Neural progenitor cell (in vitro differentiated cells): ENCODE data around the gene CHD2. TPM values are rescaled to one million over a fixed set of nuclear protein-coding genes. Genes with fewer than 3 reads are reported as not detected.

ENCODE experiments used
- DNase-seq: peaks from one replicate; pipeline ENCODE4 v3.0.0-alpha.2; 2016; ENCODE audit warnings: low spot score
- H2AFZ ChIP-seq: fragments of 200-600 bp; sonication (generic); replicated peaks from 2 replicates; pipeline ENCODE4 v1.6.1; 2016; ENCODE audit warnings: antibody characterized with exemption
- H3F3A ChIP-seq: fragments of 200-600 bp; sonication (generic); 2 replicates; pipeline ENCODE4 v1.6.1; 2016; ENCODE audit warnings: antibody characterized with exemption, low read depth
- H3K27ac ChIP-seq: fragments of 200-600 bp; sonication (generic); 2 replicates; pipeline ENCODE4 v1.5.1; 2016; ENCODE audit warnings: mild to moderate bottlenecking
- H3K27me3 ChIP-seq: fragments of 200-600 bp; sonication (generic); 2 replicates; pipeline ENCODE4 v1.6.1; 2016; ENCODE audit warnings: mild to moderate bottlenecking, moderate library complexity
- H3K36me3 ChIP-seq: fragments of 200-600 bp; sonication (generic); 2 replicates; pipeline ENCODE4 v1.5.1; 2016
- H3K4me1 ChIP-seq: fragments of 200-600 bp; sonication (generic); 2 replicates; pipeline ENCODE4 v1.6.1; 2016; ENCODE audit warnings: mixed run types
- H3K4me2 ChIP-seq: fragments of 200-600 bp; sonication (generic); 2 replicates; pipeline ENCODE4 v1.6.1; 2016
- H3K4me3 ChIP-seq: fragments of 200-600 bp; sonication (generic); 2 replicates; pipeline ENCODE4 v1.5.1; 2016
- H3K79me2 ChIP-seq: fragments of 200-600 bp; sonication (generic); 2 replicates; pipeline ENCODE4 v1.6.1; 2016; ENCODE audit warnings: low read depth
- H3K9ac ChIP-seq: fragments of 200-600 bp; sonication (generic); 2 replicates; pipeline ENCODE4 v1.6.1; 2016
- H3K9me3 ChIP-seq: fragments of 200-600 bp; sonication (generic); 2 replicates; pipeline ENCODE4 v1.5.1; 2016; ENCODE audit warnings: low read depth
- H4K20me1 ChIP-seq: fragments of 200-600 bp; sonication (generic); 2 replicates; pipeline ENCODE4 v1.6.1; 2016; ENCODE audit warnings: low read depth
- H3K27ac Mint-ChIP-seq: 3 replicates; pipeline ENCODE4 v1.8.0; 2021; ENCODE audit warnings: mixed read lengths
- H3K27me3 Mint-ChIP-seq: 2 replicates; pipeline ENCODE4 v1.8.0; 2022; ENCODE audit warnings: low read depth, mild to moderate bottlenecking, inconsistent platforms, moderate library complexity, mixed read lengths; ENCODE audit not compliant: insufficient read depth
- H3K36me3 Mint-ChIP-seq: 3 replicates; pipeline ENCODE4 v1.8.0; 2021; ENCODE audit warnings: mixed read lengths
- H3K4me1 Mint-ChIP-seq: 3 replicates; pipeline ENCODE4 v1.8.0; 2021; ENCODE audit warnings: mixed read lengths
- H3K4me3 Mint-ChIP-seq: 3 replicates; pipeline ENCODE4 v1.8.0; 2021; ENCODE audit warnings: mild to moderate bottlenecking, moderate library complexity, mixed read lengths
- H3K9me3 Mint-ChIP-seq: 3 replicates; pipeline ENCODE4 v1.8.0; 2020; ENCODE audit warnings: mixed read lengths
- EZH2 ChIP-seq: fragments of 200-600 bp; sonication (generic); IDR thresholded peaks from 2 replicates; pipeline ENCODE4 v1.6.1; 2017; ENCODE audit warnings: antibody characterized with exemption, mild to moderate bottlenecking, moderate library complexity
- EZH2phosphoT487 ChIP-seq: fragments of 200-600 bp; sonication (generic); IDR thresholded peaks from 2 replicates; pipeline ENCODE4 v1.6.1; 2017; ENCODE audit warnings: antibody characterized with exemption
- total RNA-seq: library from RNA; depleted of rRNA; stranded (reverse); fragments of >200 nt; gene quantifications from 2 replicates; pipeline ENCODE4 v1.2.3, GENCODE V29; 2015; ENCODE audit warnings: low replicate concordance
- TF ChIP-seq, protein P1 (sequence below): fragments of 200-600 bp; sonication (generic); IDR thresholded peaks from 2 replicates; pipeline ENCODE4 v1.5.1; 2017; ENCODE audit warnings: antibody characterized with exemption, mild to moderate bottlenecking

Gene CHD2
- total RNA-seq, 1 donor from 2014 or later, result 128 TPM

DNA sequence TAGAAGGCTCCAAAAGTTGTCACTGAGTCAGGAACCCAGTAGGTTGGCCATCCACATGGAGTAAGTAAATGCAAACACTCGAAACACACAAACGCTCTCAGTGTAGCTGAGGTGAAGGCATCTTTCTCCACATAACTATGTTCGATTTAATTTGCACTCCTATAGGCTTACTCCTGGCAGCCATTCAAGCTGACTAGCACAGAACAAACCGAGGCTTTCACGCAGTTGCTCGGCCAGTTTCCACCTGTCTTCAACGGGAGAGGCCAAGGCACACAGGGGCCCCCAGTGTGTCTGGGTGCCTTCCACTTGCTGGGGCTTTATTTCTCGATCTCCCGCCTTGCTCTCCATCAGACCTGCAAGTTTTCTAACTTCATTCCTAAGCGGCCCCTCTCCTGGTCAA lies 170.0 kb downstream of the CHD2 start:
- H3K4me2 ChIP-seq, result peak overlapping the region; percentile 100
- H3K79me2 ChIP-seq, result peaks cover 100% of the 10 kb centered on the region
- H3F3A ChIP-seq, result peaks cover 94% of the 10 kb centered on the region
- no peak overlapping the region for H3K9ac ChIP-seq
- H3K36me3 Mint-ChIP-seq, result peaks cover 32% of the 10 kb centered on the region
- peak overlapping the region; percentile 95 for H3K4me3 ChIP-seq
- no peak for DNase-seq
- no peak overlapping the region for H2AFZ ChIP-seq
- no peaks in the 10 kb centered on the region for H3K27me3 Mint-ChIP-seq
- H3K4me3 Mint-ChIP-seq, result peak overlapping the region; percentile 97
- peaks cover 70% of the 10 kb centered on the region for H3K4me1 Mint-ChIP-seq
- H3K9me3 ChIP-seq, result no peaks in the 10 kb centered on the region
- peak overlapping the region; percentile 83 for H3K27ac ChIP-seq
- H3K36me3 ChIP-seq, result peaks cover 6% of the 10 kb centered on the region
- H4K20me1 ChIP-seq, result peaks cover 98% of the 10 kb centered on the region
- no peaks in the 10 kb centered on the region for H3K27me3 ChIP-seq
- peaks cover 5% of the 10 kb centered on the region for H3K9me3 Mint-ChIP-seq
- peaks cover 83% of the 10 kb centered on the region for H3K4me1 ChIP-seq
- no peak overlapping the region for H3K27ac Mint-ChIP-seq
- TF ChIP-seq, protein P1, sequence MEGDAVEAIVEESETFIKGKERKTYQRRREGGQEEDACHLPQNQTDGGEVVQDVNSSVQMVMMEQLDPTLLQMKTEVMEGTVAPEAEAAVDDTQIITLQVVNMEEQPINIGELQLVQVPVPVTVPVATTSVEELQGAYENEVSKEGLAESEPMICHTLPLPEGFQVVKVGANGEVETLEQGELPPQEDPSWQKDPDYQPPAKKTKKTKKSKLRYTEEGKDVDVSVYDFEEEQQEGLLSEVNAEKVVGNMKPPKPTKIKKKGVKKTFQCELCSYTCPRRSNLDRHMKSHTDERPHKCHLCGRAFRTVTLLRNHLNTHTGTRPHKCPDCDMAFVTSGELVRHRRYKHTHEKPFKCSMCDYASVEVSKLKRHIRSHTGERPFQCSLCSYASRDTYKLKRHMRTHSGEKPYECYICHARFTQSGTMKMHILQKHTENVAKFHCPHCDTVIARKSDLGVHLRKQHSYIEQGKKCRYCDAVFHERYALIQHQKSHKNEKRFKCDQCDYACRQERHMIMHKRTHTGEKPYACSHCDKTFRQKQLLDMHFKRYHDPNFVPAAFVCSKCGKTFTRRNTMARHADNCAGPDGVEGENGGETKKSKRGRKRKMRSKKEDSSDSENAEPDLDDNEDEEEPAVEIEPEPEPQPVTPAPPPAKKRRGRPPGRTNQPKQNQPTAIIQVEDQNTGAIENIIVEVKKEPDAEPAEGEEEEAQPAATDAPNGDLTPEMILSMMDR, result no peak
- TF ChIP-seq EZH2, result no peak
- no peak for TF ChIP-seq EZH2phosphoT487

DNA sequence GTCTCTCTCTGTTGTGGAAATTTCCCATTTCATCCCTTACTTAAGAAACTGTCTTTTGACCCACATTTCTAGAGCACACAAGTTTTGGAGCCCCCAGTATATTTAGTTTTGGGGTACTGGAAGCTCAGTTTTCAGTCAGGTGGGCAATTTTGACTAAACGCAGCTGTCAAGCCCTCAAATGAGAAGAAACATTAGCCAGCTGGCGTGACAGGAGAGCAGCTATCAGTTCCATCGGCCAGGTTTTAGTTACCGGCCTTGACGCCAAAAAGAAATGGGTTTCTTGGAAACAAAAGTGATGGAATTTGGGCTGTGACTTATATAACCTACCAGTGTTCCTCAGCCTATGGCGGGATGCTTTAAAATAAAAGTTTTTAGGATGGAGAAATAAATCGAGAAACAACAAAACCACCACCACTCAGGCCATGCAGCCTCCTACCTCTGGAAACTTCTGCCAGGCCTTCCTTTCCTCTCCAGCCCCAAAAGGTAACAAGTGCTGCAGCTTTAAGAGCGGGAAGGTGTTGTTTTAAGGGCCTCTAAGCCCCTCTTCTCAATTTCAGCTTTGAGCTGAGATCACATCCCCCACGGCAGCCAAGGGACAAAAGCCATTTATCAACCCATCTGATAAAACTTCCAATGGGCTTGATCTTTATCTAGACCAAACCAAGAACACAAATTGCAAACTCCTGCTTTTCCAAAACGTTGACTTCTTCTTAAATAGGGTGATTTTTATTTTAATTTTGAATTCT lies 170.6 kb downstream of the CHD2 start:
- Mint-ChIP-seq H3K27ac (peak overlapping the region; percentile 32), H3K9me3 (peaks cover 5% of the 10 kb centered on the region), H3K27me3 (no peaks in the 10 kb centered on the region), H3K36me3 (peaks cover 29% of the 10 kb centered on the region), H3K4me3 (peak overlapping the region; percentile 97), H3K4me1 (peaks cover 73% of the 10 kb centered on the region)
- Histone ChIP-seq H3K4me1 (peaks cover 83% of the 10 kb centered on the region), H3K9ac (peak overlapping the region; percentile 73), H4K20me1 (peaks cover 98% of the 10 kb centered on the region), H3K27me3 (no peaks in the 10 kb centered on the region), H3K79me2 (peaks cover 100% of the 10 kb centered on the region), H3K9me3 (no peaks in the 10 kb centered on the region), H3F3A (peaks cover 94% of the 10 kb centered on the region), H3K27ac (peak overlapping the region; percentile 83), H3K4me3 (peak overlapping the region; percentile 95), H3K4me2 (peak overlapping the region; percentile 100), H2AFZ (no peak overlapping the region), H3K36me3 (peaks cover 6% of the 10 kb centered on the region)
- no peak for TF ChIP-seq EZH2phosphoT487
- TF ChIP-seq EZH2, result no peak
- TF ChIP-seq, protein P1, result no peak
- DNase-seq, result peak; percentile 39

DNA sequence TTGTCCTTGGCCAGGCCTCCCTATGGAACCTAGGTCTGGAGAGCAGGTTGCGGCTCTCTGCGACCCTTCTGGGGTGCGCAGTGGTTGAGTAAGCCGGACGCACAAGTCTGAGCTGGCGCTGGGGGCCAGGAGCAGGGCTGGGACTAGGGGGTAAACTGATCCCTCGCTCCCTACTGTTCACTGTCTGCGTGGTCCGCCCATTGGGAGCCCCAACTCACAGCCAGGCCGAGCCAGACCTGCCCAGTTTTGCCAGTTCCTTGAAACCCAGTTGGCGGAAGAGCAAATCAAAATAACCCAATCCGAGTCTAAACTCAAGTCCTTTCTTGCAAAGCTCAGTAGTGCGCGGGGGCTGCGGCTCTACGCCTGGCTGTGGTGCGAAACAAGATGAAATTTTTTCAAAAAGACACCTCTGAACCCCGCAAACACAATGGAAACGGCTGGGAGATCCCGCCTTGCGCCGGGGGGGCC lies 171.4 kb downstream of the CHD2 start:
- Histone ChIP-seq H3K4me1 (peaks cover 83% of the 10 kb centered on the region), H4K20me1 (peaks cover 98% of the 10 kb centered on the region), H3K4me2 (peak overlapping the region; percentile 100), H3F3A (peaks cover 94% of the 10 kb centered on the region), H3K27me3 (no peaks in the 10 kb centered on the region), H3K79me2 (peaks cover 100% of the 10 kb centered on the region), H3K4me3 (peak overlapping the region; percentile 95), H2AFZ (no peak overlapping the region), H3K36me3 (peaks cover 6% of the 10 kb centered on the region), H3K9me3 (no peaks in the 10 kb centered on the region), H3K27ac (peak overlapping the region; percentile 83), H3K9ac (peak overlapping the region; percentile 73)
- H3K27me3 Mint-ChIP-seq, result no peaks in the 10 kb centered on the region
- H3K4me1 Mint-ChIP-seq, result peaks cover 80% of the 10 kb centered on the region
- peak overlapping the region; percentile 94 for H3K27ac Mint-ChIP-seq
- peaks cover 27% of the 10 kb centered on the region for H3K36me3 Mint-ChIP-seq
- peak; percentile 53 for DNase-seq
- peak overlapping the region; percentile 97 for H3K4me3 Mint-ChIP-seq
- TF ChIP-seq, protein P1, result no peak
- TF ChIP-seq EZH2phosphoT487 (no peak), EZH2 (no peak)
- H3K9me3 Mint-ChIP-seq, result peaks cover 5% of the 10 kb centered on the region
